ENCODE data around the gene IQCH. TPM values are rescaled to one million over a fixed set of nuclear protein-coding genes. Genes with fewer than 3 reads are reported as not detected.

Gene IQCH
- total and polyA plus RNA-seq, 9 of the 15 experiments (the other 6 are each of a cell fraction or from before 2014, with no cell fraction given): 1.8 to 3.9 (median 2.7) TPM

- TF ChIP-seq HMBOX1 (IDR thresholded peaks at IDR 0.05): 0 out of 2 replicates have a peak, but pooled peaks have one; percentile 7
- TF ChIP-seq HCFC1 (IDR thresholded peaks at IDR 0.05; ENCODE audit: low read depth, low read length): peak; percentile 72
- TF ChIP-seq CXXC5 (CRISPR knock-in tag; IDR thresholded peaks at IDR 0.05): peak; percentile 96
- peak; percentile 53 to 90; a peak in 1 of 4 replicates for TF ChIP-seq UBTF (IDR thresholded peaks at IDR 0.05; ENCODE audit: borderline replicate concordance in 1 of 2, low read depth in 2 of 2, low read length in 2 of 2)
- 0 out of 2 replicates have a peak, but pooled peaks have one; percentile 34 for TF ChIP-seq SMARCA5 (IDR thresholded peaks at IDR 0.05)
- TF ChIP-seq SIX5 (IDR thresholded peaks at IDR 0.05; ENCODE audit: borderline replicate concordance in 1 of 2, insufficient read depth in 1 of 2, low read depth in 1 of 2, low read length in 2 of 2): peak; percentile 55 to 68; a peak in 3 of 4 replicates
- no peak for TF ChIP-seq CCAR2 (IDR thresholded peaks at IDR 0.05; ENCODE audit: low read depth, low read length)
- TF ChIP-seq GABPB1 (CRISPR knock-in tag; IDR thresholded peaks at IDR 0.05): peak; percentile 92
- TF ChIP-seq ZNF253 (CRISPR knock-in tag; conservative IDR thresholded peaks at IDR 0.05): no peak
- TF ChIP-seq FOXK2 (conservative IDR thresholded peaks at IDR 0.05 in 1 of 2, IDR thresholded peaks at IDR 0.05 in 1 of 2; ENCODE audit: low read depth in 2 of 2): peak; percentile 5 to 100; a peak in 2 of 4 replicates
- no peak for TF ChIP-seq PTRF (tag; IDR thresholded peaks at IDR 0.05)
- no peak for TF ChIP-seq PKNOX1 (IDR thresholded peaks at IDR 0.05)
- peak; percentile 36; the same call in 1 of the 2 replicates for TF ChIP-seq THAP12 (CRISPR knock-in tag; IDR thresholded peaks at IDR 0.05)
- no peak for TF ChIP-seq GABPB2 (CRISPR knock-in tag; conservative IDR thresholded peaks at IDR 0.05)
- no peak for TF ChIP-seq ZNF217 (CRISPR knock-in tag; IDR thresholded peaks at IDR 0.05)
- no peak for TF ChIP-seq POLR2AphosphoS2 (IDR thresholded peaks at IDR 0.05; ENCODE audit: low read length)
- TF ChIP-seq ZNF75A (CRISPR knock-in tag; IDR thresholded peaks at IDR 0.05): no peak
- TF ChIP-seq ZNF3 (CRISPR knock-in tag; IDR thresholded peaks at IDR 0.05): no peak
Measured at GRCh38 chr15:67254238-67255175, at the start of gene IQCH, which contains the start of gene AAGAB (continued).

Data from K562 (cell line).